ENCODE results near the gene CDK19.
A peak's percentile ranks its signal among the peaks of the same experiment; 100 is the strongest.

The CDK19 gene

DNA sequence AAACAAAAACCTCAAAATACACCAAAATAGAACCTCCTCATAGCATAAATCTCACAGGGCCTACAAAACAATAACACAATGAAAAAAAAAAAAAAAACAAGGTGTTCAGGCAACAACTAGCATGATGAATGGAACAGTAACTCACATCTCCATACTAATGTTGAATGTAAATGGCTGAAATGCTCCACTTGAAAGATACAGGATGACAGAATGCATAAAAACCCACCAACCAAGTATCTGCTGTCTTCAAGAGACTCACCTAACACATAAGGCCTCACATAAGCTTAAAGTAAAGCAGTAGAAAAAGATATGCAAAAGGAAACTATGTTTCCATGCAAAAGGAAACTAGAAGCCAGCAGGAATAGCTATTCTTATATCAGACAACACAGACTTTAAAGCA lies 121.3 kb downstream of the CDK19 start:
- no peak for DNase-seq

DNA sequence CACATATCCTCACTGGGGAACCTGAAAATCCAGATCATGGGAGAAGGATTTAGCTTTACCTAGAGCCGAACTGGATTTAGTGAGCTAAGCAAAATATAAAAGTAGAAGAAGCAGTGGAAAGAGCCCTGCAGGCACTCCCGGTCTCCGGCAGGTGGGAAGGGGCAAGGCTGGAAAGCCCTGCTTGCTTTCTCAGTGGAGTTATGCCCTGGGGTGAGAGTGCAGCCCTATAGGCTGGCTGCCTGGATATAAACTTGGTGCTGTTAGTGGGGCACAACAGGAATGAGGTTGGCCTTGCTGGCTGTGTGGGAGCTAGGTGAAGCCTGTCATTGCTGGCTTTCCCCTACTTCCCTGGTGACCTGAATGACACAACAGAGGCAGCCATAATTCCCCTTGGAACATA lies 122.0 kb downstream of the CDK19 start:
- no peak for DNase-seq

DNA sequence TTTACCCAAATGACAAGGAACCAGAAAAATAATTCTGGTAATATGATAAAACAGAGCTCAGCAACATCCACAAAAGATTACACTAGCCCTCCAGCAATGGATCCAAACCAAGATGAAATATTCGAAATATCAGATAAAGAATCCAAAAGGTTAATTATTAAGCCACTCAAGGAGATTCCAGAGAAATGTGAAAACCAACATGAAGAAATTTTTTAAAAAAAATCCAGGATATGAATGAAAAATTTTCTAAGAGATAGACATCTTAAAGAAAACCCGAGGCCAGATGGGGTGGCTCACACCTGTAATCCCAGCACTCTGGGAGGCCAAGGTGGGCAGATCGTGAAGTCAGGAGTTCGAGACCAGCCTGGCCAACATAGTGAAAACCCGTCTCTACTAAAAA lies 124.4 kb downstream of the CDK19 start:
- no peak for DNase-seq

DNA sequence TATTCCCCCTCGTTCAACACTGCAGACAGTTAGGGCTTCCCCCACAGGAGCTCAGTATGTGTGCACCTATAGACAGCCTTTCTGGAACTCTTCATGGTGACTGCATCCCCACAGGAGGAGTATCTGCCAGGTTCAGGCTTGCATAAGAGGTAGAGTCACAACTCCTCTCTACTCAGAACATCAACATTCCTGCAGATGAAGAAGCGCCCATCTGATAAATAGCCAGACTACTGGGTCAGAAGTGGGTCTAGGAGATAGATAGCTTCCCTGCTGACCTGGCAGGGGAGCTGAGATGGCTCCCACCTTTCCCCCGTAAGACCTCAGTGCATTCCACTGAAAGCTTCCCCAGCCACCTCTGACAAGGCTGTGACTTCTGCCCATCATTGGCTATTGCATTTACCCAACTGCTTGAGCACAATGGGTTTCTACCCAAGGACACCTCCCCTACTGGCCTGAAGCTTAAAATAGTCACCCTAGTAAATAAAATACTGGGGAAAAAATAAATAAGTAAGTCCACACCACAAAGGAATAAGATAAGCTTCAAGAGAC lies 125.1 kb downstream of the CDK19 start:
- DNase-seq = no peak

DNA sequence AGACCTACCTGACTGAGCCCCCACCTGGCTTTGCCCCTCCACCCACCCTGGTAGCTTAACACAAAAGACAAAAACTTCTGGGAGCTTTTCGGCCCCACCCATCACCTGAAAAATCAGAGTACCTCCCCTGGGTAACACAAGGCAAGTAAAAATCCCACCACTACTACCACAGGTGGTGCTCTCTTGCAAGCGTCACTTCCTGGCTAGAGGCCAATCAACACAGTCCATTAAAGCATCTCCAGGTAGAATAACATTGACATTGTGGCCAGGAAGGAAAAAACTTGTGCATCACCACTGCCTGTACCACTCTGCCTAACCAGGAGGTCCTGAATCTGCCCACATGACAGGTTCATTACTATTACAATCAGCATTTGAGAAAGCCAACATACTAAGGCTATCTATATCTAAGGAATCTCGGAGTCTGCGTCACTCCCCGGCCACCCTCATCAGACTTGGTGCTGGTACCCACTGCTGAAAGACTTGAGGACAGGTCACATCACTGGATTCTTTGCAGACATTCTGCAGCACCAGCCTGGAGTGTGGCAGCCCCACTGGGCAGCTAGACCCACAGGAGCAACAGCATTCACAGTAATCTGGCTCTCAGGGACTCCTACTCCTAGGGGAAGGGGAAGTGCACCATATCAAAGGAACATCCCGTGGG lies 125.9 kb downstream of the CDK19 start:
- no peak for DNase-seq

DNA sequence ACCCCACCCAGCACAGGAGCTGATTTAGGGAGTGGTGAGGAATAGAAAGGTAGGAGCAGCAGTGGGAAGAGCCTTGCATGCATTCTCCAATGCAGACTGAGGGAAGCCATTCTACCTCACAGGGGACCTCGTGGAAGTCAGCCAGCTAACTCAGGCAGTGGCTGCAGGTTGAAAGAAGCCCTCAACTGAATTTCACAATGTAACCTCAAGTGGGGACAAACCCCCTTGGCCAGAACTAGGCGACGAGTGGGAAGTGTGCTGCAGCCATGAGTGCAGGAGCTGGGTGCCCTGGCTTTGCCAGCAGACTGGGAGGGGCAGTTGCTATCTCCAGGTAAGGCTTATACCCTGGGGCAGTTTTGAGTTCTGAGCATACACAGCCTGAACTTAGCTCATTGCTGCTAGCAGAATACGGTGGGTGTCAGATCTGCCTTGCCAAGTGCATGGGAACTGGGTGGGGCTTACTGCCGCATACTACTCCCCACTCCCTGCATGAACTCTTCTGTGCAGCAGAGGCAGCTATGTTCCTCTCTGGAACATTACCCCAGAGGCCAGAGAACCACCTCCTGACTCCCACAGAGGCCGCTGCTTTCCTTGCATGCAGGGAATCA lies 126.5 kb downstream of the CDK19 start:
- peak; percentile 23 for DNase-seq

DNA sequence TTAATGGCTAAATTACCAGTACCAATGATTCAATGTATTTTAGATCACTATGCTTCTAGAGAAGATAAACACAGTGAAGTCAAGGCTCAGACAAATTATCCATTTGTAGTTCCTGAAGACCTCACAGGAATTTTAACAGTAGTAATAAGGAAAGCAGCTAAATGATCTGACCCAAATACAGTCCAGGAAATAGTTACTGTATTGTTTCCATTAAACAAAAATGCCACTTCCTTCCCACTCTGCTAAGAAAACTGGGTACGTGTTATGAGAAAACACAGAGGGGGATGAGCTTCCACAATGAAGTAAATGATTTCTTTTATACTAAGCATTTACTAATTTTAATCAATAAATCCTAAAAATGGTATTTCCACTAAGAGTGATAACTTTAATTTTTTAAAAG lies 127.9 kb downstream of the CDK19 start:
- DNase-seq = no peak

DNA sequence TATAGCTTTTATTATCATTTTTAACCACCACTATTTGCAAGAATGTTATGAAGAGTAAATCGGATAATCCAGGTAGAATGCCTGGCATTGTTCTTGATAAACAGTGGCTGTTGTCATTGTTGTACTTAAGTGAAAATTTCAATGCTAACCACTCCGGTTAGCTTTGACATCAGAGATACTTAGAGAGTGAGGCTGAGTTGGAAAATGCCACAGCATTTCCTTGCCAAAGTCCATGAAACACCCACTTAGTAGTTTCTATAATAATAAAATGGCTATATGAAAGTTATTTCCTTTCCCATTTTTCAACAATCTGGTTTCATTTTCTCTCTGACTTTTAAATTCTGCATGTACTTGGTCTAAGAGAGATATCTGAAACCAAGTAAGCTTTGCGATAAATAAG lies 132.0 kb downstream of the CDK19 start:
- DNase-seq = no peak

DNA sequence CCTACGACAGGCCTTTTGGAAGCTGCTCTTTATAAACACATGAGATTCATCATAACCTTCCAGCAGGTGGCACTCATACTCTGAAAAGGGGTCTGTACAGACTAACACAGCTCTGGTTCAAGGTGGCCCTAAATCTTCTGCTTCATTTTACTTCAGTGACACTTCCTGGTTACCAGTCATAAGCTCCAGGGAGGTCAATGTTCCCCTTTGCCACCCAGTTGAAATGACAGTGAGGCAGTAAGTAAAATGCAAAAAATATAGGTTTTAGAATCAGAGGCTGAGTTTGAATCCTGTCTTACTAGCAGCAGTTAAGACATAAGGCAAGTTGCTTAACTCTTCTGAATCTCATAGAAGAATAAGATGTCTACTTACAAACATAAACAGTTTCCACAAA lies 132.8 kb downstream of the CDK19 start:
- DNase-seq = peak; percentile 84

DNA sequence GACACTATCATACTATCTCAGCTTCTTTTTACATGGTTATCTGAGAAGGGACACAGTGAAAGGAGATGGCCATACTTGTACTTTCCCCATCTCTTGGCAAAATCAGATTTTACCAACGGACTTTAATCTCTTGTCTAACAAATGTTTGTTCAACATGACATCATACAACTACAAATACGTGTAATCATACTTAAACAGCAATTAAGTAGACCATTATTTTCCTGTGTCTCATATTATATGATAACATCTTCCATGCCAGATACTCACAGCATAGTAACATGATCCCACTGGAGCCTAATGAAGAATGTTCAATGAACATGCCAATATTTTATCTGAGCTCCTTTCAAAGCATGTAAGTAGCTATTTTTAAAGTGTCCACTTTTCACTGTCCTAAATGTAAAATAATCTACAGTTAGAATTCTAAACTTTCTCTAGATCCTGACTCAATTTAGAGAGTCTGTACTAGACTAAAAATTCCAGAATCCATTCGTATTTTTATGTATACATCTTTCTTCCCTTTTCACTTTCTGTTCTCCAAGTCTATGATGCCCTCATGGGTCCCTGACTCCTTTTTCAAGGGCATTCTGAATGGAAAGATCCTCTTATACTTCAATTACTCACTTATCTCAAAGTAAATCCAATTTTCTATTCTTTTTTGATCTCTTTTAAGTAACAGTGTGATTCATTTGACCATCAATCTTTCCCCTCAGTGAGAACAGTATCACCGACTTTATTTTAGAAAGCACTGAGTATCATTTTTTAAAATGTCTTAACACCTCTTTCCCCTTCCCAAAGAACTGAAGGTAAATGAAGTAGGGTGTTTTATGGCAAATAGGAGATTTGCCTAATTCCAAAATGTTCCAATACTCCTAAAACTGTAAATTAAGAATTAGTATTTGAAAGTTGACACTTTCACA lies 133.5 kb downstream of the CDK19 start:
- no peak for DNase-seq

DNA sequence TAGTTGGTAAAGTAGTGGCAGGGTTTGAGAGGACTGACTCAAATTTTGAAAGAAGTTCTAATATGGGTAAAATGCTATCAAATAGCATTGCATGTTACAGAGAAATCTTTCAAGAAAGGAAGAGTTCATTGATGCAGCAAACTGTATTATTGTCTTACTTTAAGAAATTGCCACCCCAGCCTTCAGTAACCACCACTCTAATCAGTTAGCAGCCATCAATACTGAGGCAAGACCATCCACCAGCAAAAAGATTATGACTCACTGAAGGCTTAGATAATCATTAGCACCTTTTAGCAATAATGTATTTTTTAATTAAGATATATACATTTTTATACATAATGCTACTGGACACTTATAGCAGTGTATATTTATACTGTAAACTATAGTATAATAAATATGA lies 138.9 kb downstream of the CDK19 start:
- DNase-seq = no peak

DNA sequence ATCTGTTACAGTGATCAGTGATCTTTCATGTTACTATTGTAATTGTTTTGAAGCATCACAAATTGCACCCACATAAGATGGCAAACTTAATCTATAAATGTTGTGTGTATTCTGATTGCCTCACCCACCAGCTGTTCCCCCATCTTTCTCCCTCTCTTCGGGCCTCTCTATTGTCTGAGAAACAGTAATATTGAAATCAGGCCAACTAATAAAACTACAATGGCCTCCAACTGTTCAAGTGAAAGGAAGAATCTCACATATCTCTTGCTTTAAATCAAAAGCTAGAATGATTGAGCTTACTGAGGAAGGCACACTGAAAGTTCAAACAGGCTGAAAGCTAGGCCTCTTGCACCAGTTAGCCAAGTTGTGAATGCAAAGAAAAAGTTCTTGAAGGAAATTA lies 141.2 kb downstream of the CDK19 start:
- no peak for DNase-seq

DNA sequence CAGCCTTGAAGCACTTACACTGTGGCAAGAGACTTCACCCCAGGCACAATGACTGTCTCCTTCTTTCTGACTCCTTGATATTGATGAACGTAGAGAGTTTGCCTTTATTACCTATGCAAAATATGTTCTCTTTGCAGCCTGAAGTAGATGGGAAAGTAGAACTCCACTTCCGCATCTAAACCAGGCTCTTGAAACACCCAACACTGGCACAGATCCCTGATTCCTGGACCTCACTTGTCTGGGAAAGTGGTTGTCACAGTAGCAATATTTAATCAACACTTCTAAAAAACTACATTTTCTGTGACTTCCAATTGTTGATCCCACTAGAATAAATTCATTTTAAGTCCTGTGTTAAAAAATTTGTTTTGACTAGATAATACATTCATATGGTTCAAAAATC lies 143.1 kb downstream of the CDK19 start:
- no peak for DNase-seq

DNA sequence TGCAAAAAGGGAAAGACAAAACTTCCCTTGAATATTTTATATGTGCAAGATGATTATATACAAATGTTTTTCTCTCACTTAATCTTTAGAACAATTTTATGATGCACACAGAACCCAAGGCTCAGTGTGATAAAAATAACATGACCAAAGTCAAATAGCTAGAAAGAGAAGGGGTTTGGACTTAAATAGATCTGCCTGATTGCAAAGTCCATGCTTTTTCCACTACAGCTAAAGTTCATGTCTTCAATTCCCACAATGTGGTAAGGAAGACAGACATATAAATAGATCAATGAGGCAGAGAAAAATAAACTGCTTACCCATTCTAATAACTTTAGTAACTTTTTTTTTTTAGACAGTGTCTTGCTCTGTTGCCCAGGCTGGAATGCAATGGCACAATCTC lies 143.8 kb downstream of the CDK19 start:
- no peak for DNase-seq

DNA sequence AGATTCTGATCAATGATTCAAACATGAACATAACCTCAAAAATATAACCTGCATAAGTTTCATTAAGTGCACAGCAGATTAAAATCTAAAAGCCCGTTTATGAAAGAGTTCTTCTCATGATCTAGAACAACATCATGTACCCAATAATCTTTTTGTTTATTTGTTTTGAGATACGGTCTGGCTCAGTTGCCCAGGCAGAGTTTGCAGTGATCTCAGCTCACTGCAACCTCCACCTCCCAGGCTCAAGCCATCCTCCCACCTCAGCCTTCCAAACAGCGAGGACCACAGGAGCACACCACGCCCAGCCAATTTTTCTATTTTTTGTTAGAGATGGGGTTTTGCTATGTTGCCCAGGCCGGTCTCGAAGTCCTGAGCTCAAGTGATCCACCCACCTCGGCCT lies 149.7 kb downstream of the CDK19 start:
- DNase-seq = no peak

DNA sequence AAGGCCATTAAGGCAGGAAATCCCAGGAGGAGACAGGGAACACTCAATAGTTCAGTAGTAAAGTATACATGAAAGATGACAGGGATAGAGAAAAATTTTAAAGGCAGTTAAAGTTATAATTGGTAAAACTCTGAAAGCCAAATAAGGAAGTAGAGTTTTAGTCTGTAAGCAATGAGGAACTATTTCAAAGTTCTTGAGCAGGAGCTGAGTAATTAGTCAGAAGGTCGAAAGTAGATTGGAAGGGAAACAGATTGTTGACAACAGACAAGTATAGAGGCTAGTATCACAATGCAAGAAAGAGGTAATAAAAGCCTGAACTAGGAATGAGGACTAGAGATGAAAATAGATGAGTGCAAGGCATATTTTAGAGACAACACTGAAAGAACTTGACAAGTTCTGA lies 150.3 kb downstream of the CDK19 start:
- DNase-seq = peak; percentile 16

DNA sequence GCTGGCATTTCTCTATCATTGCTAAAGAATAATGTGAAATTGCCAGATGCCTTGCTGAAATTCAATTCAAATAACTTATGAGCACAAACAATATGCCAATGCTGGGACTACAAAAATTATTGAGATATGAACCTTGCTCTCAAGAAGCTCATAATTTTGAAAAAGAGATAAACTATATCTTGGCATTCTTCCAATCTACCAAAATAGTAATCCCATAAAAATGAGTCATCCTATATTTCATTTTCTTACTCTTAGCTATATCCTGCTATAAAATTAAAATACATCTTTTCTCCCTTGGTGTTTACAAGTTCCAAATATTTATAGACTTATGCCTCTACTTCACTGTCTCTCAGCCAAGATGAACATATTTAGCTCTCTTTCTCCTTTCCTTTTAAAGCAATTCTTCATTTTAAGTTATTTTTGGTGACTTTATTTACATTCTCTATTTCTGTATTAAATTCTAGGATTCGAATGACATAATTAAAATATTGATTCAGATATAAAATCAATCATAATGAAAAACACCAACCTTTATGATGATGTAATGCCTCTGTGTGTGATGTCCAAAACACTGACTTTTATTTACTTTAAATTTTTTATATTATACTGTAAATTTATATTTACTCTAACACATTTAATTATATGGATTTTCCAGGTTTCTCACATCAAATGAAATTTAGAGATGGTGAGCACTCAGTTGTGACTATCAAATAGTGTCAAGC lies 152.6 kb downstream of the CDK19 start:
- DNase-seq = no peak

DNA sequence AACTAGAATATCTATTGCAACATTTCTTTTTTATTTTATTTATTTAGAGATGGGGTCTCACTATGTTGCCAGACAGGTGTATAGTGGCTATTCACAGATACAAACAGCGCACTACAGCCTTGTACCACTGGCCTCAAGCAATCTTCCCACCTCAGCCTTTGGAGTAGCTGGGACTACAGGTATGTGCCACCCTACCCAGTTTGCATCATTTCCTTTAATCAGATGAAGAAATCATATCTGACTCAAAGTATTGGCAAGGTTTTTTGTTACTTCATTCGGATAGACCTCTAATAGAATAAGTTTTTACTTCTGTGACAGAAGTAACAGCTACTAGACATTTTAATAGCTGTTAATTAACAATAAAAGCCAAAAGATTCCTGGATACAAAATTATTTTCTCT lies 153.9 kb downstream of the CDK19 start:
- no peak for DNase-seq

DNA sequence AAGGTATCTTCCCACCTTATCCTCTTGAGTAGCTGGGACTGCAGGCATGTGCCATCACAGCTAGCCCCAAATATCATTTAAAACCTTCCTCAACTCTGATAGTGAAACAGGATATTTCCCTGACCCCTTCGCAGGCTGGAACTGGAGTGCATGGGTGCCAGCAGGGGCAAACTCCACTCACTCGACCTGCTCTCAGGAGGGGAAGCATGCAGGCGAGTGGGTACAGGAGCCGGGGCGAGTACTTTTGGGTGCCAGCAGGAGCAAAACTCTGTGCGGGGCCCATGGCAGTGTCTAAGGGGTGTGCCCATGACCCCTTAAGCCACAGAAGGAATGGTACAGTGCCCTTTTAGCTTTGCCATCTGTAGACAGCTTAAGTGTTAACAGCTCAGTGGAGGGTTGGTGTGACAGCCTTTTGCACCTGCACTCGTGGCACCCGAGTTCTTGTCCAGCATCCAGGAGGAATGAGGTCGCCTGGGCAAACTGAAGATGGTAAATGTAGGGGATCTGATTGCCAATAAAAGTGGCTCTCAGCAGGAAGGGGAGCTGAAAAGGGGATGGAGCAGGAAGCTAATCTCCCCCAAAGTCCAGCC lies 155.1 kb downstream of the CDK19 start:
- DNase-seq = no peak

DNA sequence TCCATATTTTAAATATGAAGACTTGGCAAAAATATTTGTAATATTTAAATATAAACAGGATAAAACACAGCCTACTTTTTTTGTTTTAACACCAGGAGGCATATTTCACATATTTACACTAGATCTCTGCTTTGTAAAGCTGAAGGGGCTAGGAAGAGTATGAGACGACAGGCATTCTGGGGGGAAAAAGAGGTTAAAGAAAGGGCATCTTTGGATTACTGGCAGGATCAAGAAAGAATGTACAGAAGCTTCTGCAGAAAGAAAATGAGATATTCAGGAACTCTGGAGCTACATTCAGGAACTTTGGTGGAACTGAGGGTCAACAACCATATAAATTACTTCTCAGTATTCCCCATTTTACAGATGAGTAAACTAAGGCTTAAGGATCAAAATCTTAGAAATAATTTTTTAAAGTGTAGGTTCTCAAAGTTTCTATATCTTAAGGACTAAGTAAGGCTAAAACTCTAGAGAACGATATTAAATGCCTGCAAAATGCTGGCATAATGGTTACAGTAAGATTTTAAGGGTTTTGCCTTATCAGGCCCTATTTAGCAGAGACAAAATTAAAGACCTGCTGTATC lies 156.5 kb downstream of the CDK19 start:
- DNase-seq = no peak

DNA sequence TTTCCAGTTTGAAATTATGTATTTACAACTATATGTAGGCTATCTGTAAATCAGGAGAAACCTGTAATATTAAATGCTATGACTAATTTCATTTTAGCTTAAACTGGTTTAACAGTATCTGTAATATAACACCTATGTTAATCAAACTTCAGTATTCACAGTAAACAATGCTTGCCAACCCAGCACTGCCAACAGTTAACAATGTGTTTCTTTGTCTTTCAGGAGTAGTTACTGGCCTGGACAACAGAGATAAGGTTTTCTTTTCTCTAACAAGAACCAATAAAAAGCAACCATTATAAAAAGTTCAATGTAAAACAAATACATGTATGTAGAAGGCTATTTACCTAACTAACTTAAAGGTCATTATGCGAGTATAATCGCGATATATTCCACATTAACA lies 158.8 kb downstream of the CDK19 start:
- no peak for DNase-seq

DNA sequence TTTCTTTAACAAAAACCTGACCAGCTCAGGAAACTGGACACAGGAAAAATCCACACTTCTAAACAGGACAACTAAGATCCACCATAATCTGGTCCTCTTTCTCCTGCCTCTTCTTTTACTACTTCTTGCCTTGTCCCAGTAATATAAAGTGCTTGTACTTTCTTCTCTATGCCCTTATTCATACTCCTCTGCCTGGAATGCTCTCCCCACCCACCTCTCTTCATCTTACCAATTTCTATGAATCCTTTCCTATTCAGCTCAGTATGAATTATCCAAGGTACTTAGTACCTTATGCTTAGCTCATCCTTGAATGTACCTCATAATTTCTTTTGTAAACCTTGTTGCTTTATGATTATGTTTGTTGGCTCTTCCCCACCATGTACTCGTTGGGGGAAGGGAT lies 159.4 kb downstream of the CDK19 start:
- DNase-seq = no peak

All from GF-D8 (cell line).